ENCODE measurements around the gene CD28.

CD28 gene

GRCh38 chr2:203730076-203730729, 23.8 kb downstream of the CD28 start:
- Histone ChIP-seq H3K36me3 (ENCODE audit: control insufficient read depth, insufficient read depth, low read length) (no peaks in the 10 kb centered on the region), H3K4me1 (ENCODE audit: control insufficient read depth, low read depth, low read length) (no peaks in the 10 kb centered on the region), H3K56ac (ENCODE audit: low read length) (no peak overlapping the region), H4K5ac (ENCODE audit: low read length) (no peak overlapping the region), H2BK5ac (ENCODE audit: low read length) (no peak overlapping the region), H2AK5ac (ENCODE audit: low read length) (no peak overlapping the region), H4K8ac (ENCODE audit: low read depth, low read length) (no peak overlapping the region), H3K4ac (ENCODE audit: low read depth, low read length) (no peak overlapping the region), H3K23ac (ENCODE audit: low read length) (no peak overlapping the region), H3K79me2 (ENCODE audit: control insufficient read depth, insufficient read depth, low read length) (no peaks in the 10 kb centered on the region), H3K27ac (ENCODE audit: low read depth, low read length) (no peak overlapping the region), H2BK120ac (ENCODE audit: low read depth, low read length) (no peak overlapping the region), H3K27me3 (ENCODE audit: insufficient read depth, low read length, poor library complexity) (no peaks in the 10 kb centered on the region), H3K9ac (ENCODE audit: low read length) (no peak overlapping the region), H3K4me2 (ENCODE audit: low read length) (no peak overlapping the region), H3K18ac (ENCODE audit: low read length) (no peak overlapping the region), H3K4me3 (ENCODE audit: low read length) (no peak overlapping the region), H2BK15ac (replicated peaks; ENCODE audit: low read depth) (no peak overlapping the region), H3K79me1 (ENCODE audit: low read length) (no peaks in the 10 kb centered on the region)
- WGBS (ENCODE audit: extremely low coverage, insufficient coverage, low lambda C conversion rate) = no CpG with 5 or more reads among the region's 4 CpGs
- no peak for DNase-seq

- WGBS (ENCODE audit: extremely low coverage, insufficient coverage, low lambda C conversion rate) = no CpG with 5 or more reads among the region's 2 CpGs
- Histone ChIP-seq H3K79me1 (ENCODE audit: low read length) (no peaks in the 10 kb centered on the region), H3K27ac (ENCODE audit: low read depth, low read length) (no peak overlapping the region), H3K4ac (ENCODE audit: low read depth, low read length) (no peak overlapping the region), H2BK5ac (ENCODE audit: low read length) (no peak overlapping the region), H3K4me1 (ENCODE audit: control insufficient read depth, low read depth, low read length) (no peaks in the 10 kb centered on the region), H3K79me2 (ENCODE audit: control insufficient read depth, insufficient read depth, low read length) (no peaks in the 10 kb centered on the region), H3K9ac (ENCODE audit: low read length) (no peak overlapping the region), H3K23ac (ENCODE audit: low read length) (no peak overlapping the region), H3K4me2 (ENCODE audit: low read length) (no peak overlapping the region), H3K18ac (ENCODE audit: low read length) (no peak overlapping the region), H2BK120ac (ENCODE audit: low read depth, low read length) (no peak overlapping the region), H4K5ac (ENCODE audit: low read length) (no peak overlapping the region), H3K4me3 (ENCODE audit: low read length) (no peak overlapping the region), H4K8ac (ENCODE audit: low read depth, low read length) (no peak overlapping the region), H3K27me3 (ENCODE audit: insufficient read depth, low read length, poor library complexity) (no peaks in the 10 kb centered on the region), H2BK15ac (replicated peaks; ENCODE audit: low read depth) (no peak overlapping the region), H3K36me3 (ENCODE audit: control insufficient read depth, insufficient read depth, low read length) (no peaks in the 10 kb centered on the region), H3K56ac (ENCODE audit: low read length) (no peak overlapping the region), H2AK5ac (ENCODE audit: low read length) (no peak overlapping the region)
- DNase-seq = no peak
Measured at GRCh38 chr2:203730883-203731282, 24.4 kb downstream of the CD28 start.

GRCh38 chr2:203732092-203732952, 25.9 kb downstream of the CD28 start:
- Histone ChIP-seq H3K79me2 (ENCODE audit: control insufficient read depth, insufficient read depth, low read length) (no peaks in the 10 kb centered on the region), H3K4me3 (ENCODE audit: low read length) (no peak overlapping the region), H2AK5ac (ENCODE audit: low read length) (no peak overlapping the region), H3K18ac (ENCODE audit: low read length) (no peak overlapping the region), H3K56ac (ENCODE audit: low read length) (no peak overlapping the region), H3K4me1 (ENCODE audit: control insufficient read depth, low read depth, low read length) (no peaks in the 10 kb centered on the region), H3K23ac (ENCODE audit: low read length) (no peak overlapping the region), H3K79me1 (ENCODE audit: low read length) (no peaks in the 10 kb centered on the region), H3K27ac (ENCODE audit: low read depth, low read length) (no peak overlapping the region), H4K5ac (ENCODE audit: low read length) (no peak overlapping the region), H2BK5ac (ENCODE audit: low read length) (no peak overlapping the region), H3K9ac (ENCODE audit: low read length) (no peak overlapping the region), H3K27me3 (ENCODE audit: insufficient read depth, low read length, poor library complexity) (no peaks in the 10 kb centered on the region), H3K4me2 (ENCODE audit: low read length) (no peak overlapping the region), H2BK15ac (replicated peaks; ENCODE audit: low read depth) (no peak overlapping the region), H3K36me3 (ENCODE audit: control insufficient read depth, insufficient read depth, low read length) (no peaks in the 10 kb centered on the region), H2BK120ac (ENCODE audit: low read depth, low read length) (no peak overlapping the region), H3K4ac (ENCODE audit: low read depth, low read length) (no peak overlapping the region), H4K8ac (ENCODE audit: low read depth, low read length) (no peak overlapping the region)
- no peak for DNase-seq
- no CpG with 5 or more reads among the region's 6 CpGs for WGBS (ENCODE audit: extremely low coverage, insufficient coverage, low lambda C conversion rate)

GRCh38 chr2:203732953-203733510, 26.6 kb downstream of the CD28 start:
- H2AK5ac ChIP-seq (ENCODE audit: low read length) = no peak overlapping the region
- H3K36me3 ChIP-seq (ENCODE audit: control insufficient read depth, insufficient read depth, low read length) = no peaks in the 10 kb centered on the region
- no peak overlapping the region for H3K23ac ChIP-seq (ENCODE audit: low read length)
- H3K4me1 ChIP-seq (ENCODE audit: control insufficient read depth, low read depth, low read length) = no peaks in the 10 kb centered on the region
- H3K79me1 ChIP-seq (ENCODE audit: low read length) = no peaks in the 10 kb centered on the region
- no peak overlapping the region for H3K27ac ChIP-seq (ENCODE audit: low read depth, low read length)
- H3K4ac ChIP-seq (ENCODE audit: low read depth, low read length) = no peak overlapping the region
- H3K4me3 ChIP-seq (ENCODE audit: low read length) = no peak overlapping the region
- no peak overlapping the region for H4K8ac ChIP-seq (ENCODE audit: low read depth, low read length)
- no peak for DNase-seq
- H3K18ac ChIP-seq (ENCODE audit: low read length) = no peak overlapping the region
- H3K9ac ChIP-seq (ENCODE audit: low read length) = no peak overlapping the region
- H4K5ac ChIP-seq (ENCODE audit: low read length) = no peak overlapping the region
- H3K27me3 ChIP-seq (ENCODE audit: insufficient read depth, low read length, poor library complexity) = no peaks in the 10 kb centered on the region
- no peak overlapping the region for H3K56ac ChIP-seq (ENCODE audit: low read length)
- H2BK5ac ChIP-seq (ENCODE audit: low read length) = no peak overlapping the region
- H3K79me2 ChIP-seq (ENCODE audit: control insufficient read depth, insufficient read depth, low read length) = no peaks in the 10 kb centered on the region
- H3K4me2 ChIP-seq (ENCODE audit: low read length) = no peak overlapping the region
- no peak overlapping the region for H2BK15ac ChIP-seq (replicated peaks; ENCODE audit: low read depth)
- H2BK120ac ChIP-seq (ENCODE audit: low read depth, low read length) = no peak overlapping the region
- WGBS (ENCODE audit: extremely low coverage, insufficient coverage, low lambda C conversion rate) = no CpG with 5 or more reads among the region's 3 CpGs

- Histone ChIP-seq H3K56ac (ENCODE audit: low read length) (no peak overlapping the region), H3K9ac (ENCODE audit: low read length) (no peak overlapping the region), H3K36me3 (ENCODE audit: control insufficient read depth, insufficient read depth, low read length) (no peaks in the 10 kb centered on the region), H2BK120ac (ENCODE audit: low read depth, low read length) (no peak overlapping the region), H4K8ac (ENCODE audit: low read depth, low read length) (no peak overlapping the region), H2BK5ac (ENCODE audit: low read length) (no peak overlapping the region), H3K27me3 (ENCODE audit: insufficient read depth, low read length, poor library complexity) (no peaks in the 10 kb centered on the region), H3K4me2 (ENCODE audit: low read length) (no peak overlapping the region), H3K4me3 (ENCODE audit: low read length) (no peak overlapping the region), H3K23ac (ENCODE audit: low read length) (no peak overlapping the region), H4K5ac (ENCODE audit: low read length) (no peak overlapping the region), H3K18ac (ENCODE audit: low read length) (no peak overlapping the region), H2AK5ac (ENCODE audit: low read length) (no peak overlapping the region), H3K27ac (ENCODE audit: low read depth, low read length) (no peak overlapping the region), H3K79me2 (ENCODE audit: control insufficient read depth, insufficient read depth, low read length) (no peaks in the 10 kb centered on the region), H3K4ac (ENCODE audit: low read depth, low read length) (no peak overlapping the region), H2BK15ac (replicated peaks; ENCODE audit: low read depth) (no peak overlapping the region), H3K79me1 (ENCODE audit: low read length) (no peaks in the 10 kb centered on the region), H3K4me1 (ENCODE audit: control insufficient read depth, low read depth, low read length) (no peaks in the 10 kb centered on the region)
- DNase-seq = no peak
- WGBS (ENCODE audit: extremely low coverage, insufficient coverage, low lambda C conversion rate) = no CpG with 5 or more reads among the region's 1 CpG
Measured at GRCh38 chr2:203733684-203734083, 27.2 kb downstream of the CD28 start.

All from mesendoderm (in vitro differentiated cells).